A673 (cell line): Measurements from ENCODE around the gene HNRNPD. TPM values are rescaled to one million over a fixed set of nuclear protein-coding genes. Genes with fewer than 3 reads are reported as not detected.
"Not testable (repeated sequence)": the region's sequence is repeated elsewhere in the genome, so short reads cannot be mapped to it uniquely, and the experiment has no call there.

Source experiments
- BruUV-seq: library from RNA; stranded (reverse); fragments of 400-500 nt; replicated peaks from 2 replicates; lab custom pipeline; 2021; lab: Mats Ljungman, UMichigan
- CTCF ChIA-PET: fragments of 300-600 bp; sonication (Branson Sonifier 250); formaldehyde crosslinking; loops from one replicate; lab custom pipeline; 2022; ENCODE audit warnings: antibody characterized with exemption; lab: Charles Lee
- POLR2A ChIA-PET: fragments of 300-600 bp; sonication (Branson Sonifier 250); formaldehyde crosslinking; loops from one replicate; lab custom pipeline; 2022; ENCODE audit warnings: antibody characterized with exemption; ENCODE audit not compliant: low non-redundant PET; lab: Charles Lee
- DNase-seq: peaks from one replicate; pipeline ENCODE4 v3.0.0-alpha.2; 2015; ENCODE audit warnings: low spot score
- H3K27ac ChIP-seq: fragments of 200-600 bp; sonication (generic); 2 replicates; pipeline ENCODE4 v1.5.1; 2016; ENCODE audit warnings: mixed run types, low read depth, mild to moderate bottlenecking, mixed read lengths, antibody characterized with exemption, low read length; ENCODE audit not compliant: poor library complexity, severe bottlenecking
- H3K27me3 ChIP-seq: fragments of 200-600 bp; sonication (generic); replicated peaks from 2 replicates; pipeline ENCODE4 v1.6.1; 2017; ENCODE audit warnings: mixed run types, low read depth, mild to moderate bottlenecking, mixed read lengths, antibody characterized with exemption, low read length; ENCODE audit not compliant: insufficient read depth, poor library complexity
- H3K36me3 ChIP-seq: fragments of 200-600 bp; sonication (generic); 2 replicates; pipeline ENCODE4 v1.6.1; 2016; ENCODE audit warnings: mixed run types, mild to moderate bottlenecking, mixed read lengths, antibody characterized with exemption, low read length; ENCODE audit not compliant: insufficient read depth, poor library complexity, severe bottlenecking
- H3K4me1 ChIP-seq: fragments of 200-600 bp; sonication (generic); 2 replicates; pipeline ENCODE4 v1.6.1; 2017; ENCODE audit warnings: mixed run types, mild to moderate bottlenecking, mixed read lengths, antibody characterized with exemption, low read length; ENCODE audit not compliant: insufficient read depth, poor library complexity, severe bottlenecking
- H3K4me3 ChIP-seq: fragments of 200-600 bp; sonication (generic); 2 replicates; pipeline ENCODE4 v1.5.1; 2016; ENCODE audit warnings: low read depth, mixed run types, mild to moderate bottlenecking, mixed read lengths, low read length; ENCODE audit not compliant: poor library complexity, severe bottlenecking
- H3K9me3 ChIP-seq: fragments of 200-600 bp; sonication (generic); 2 replicates; pipeline ENCODE4 v1.6.1; 2016; ENCODE audit warnings: mixed run types, low read depth, mild to moderate bottlenecking, mixed read lengths, antibody characterized with exemption, low read length; ENCODE audit not compliant: poor library complexity, severe bottlenecking
- EZH2 ChIP-seq: fragments of 200-600 bp; sonication (generic); IDR thresholded peaks from 2 replicates; pipeline ENCODE4 v1.6.1; 2017; ENCODE audit warnings: borderline replicate concordance, low read depth, mild to moderate bottlenecking, mixed read lengths, antibody characterized with exemption, low read length; ENCODE audit not compliant: poor library complexity, severe bottlenecking
- intact Hi-C: fragments of 100-400 bp; cut with micrococcal nuclease; formaldehyde crosslinking; loops from one replicate; pipeline ENCODE4 v1.10.0; 2022; ENCODE audit not compliant: unreplicated experiment
- total RNA-seq: library from RNA; stranded (reverse); gene quantifications from 2 replicates; pipeline ENCODE4 v1.2.3, GENCODE V29; 2021
- TF ChIP-seq, protein P1 (sequence below): fragments of 300-800, 200-600 bp; sonication (generic); conservative IDR thresholded peaks from 2 replicates; pipeline ENCODE4 v1.5.1; 2017; ENCODE audit warnings: low read depth, mild to moderate bottlenecking, antibody characterized with exemption, low read length, moderate library complexity, mixed read lengths

HNRNPD gene
- total RNA-seq, 1 experiment from 2014 or later, result 316 TPM

DNA sequence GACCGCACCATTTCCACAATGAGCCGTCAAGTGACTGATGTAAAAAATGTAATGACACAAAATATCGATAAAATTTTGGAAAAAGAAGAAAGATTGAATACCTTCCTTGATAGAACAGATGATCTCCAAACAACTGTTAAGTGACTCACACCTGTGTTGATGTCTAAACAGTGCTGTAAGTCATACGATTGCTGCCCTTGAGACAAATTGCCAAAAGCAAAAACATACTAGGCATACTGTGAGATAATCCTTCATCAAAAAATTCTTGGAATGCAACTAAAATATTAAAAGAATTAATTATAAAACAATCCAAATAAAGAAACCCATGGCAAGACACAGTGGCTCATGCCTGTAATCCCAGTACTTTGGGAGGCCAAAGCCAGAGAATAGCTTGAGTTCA, 53.4 kb downstream of the HNRNPD start:
- POLR2A ChIA-PET, result no interaction called here
- H3K4me3 ChIP-seq, result no peak overlapping the region
- peaks cover 6% of the 10 kb centered on the region for H3K4me1 ChIP-seq
- TF ChIP-seq EZH2, result no peak
- TF ChIP-seq, protein P1, sequence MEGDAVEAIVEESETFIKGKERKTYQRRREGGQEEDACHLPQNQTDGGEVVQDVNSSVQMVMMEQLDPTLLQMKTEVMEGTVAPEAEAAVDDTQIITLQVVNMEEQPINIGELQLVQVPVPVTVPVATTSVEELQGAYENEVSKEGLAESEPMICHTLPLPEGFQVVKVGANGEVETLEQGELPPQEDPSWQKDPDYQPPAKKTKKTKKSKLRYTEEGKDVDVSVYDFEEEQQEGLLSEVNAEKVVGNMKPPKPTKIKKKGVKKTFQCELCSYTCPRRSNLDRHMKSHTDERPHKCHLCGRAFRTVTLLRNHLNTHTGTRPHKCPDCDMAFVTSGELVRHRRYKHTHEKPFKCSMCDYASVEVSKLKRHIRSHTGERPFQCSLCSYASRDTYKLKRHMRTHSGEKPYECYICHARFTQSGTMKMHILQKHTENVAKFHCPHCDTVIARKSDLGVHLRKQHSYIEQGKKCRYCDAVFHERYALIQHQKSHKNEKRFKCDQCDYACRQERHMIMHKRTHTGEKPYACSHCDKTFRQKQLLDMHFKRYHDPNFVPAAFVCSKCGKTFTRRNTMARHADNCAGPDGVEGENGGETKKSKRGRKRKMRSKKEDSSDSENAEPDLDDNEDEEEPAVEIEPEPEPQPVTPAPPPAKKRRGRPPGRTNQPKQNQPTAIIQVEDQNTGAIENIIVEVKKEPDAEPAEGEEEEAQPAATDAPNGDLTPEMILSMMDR, result no peak
- no peaks in the 10 kb centered on the region for H3K9me3 ChIP-seq
- intact Hi-C loops, result no loop called here
- no peaks in the 10 kb centered on the region for H3K27me3 ChIP-seq
- BruUV-seq, result no TSS peak
- CTCF ChIA-PET, result no interaction called here
- DNase-seq, result no peak
- no peak overlapping the region for H3K27ac ChIP-seq
- H3K36me3 ChIP-seq, result no peaks in the 10 kb centered on the region

DNA sequence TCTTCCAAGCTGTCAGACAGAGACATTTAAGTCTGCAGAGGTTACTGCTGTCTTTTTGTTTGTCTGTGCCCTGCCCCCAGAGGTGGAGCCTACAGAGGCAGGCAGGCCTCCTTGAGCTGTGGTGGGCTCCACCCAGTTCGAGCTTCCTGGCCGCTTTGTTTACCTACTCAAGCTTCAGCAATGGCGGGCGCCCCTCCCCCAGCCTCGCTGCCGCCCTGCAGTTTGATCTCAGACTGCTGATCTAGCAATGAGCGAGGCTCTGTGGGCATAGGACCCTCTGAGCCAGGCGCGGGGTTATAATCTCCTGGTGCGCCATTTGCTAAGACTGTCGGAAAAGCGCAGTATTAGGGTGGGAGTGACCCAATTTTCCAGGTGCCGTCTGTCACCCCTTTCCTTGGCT, 70.7 kb downstream of the HNRNPD start:
- intact Hi-C loops, H3K36me3 ChIP-seq, H3K4me3 ChIP-seq, DNase-seq, H3K4me1 ChIP-seq, POLR2A ChIA-PET, BruUV-seq, CTCF ChIA-PET, H3K27me3 ChIP-seq, H3K9me3 ChIP-seq, H3K27ac ChIP-seq: not testable (repeated sequence)

Other genes starting within 250 kb of the HNRNPD start
- gene HNRNPDL, start 56.5 kb upstream of the HNRNPD start, total RNA-seq, result 317 and 320 TPM in 2 replicates
- gene ENOPH1, start 56.6 kb upstream of the HNRNPD start, total RNA-seq, result 27.3 and 29.3 TPM in 2 replicates
- gene TMEM150C, start 188.0 kb upstream of the HNRNPD start, total RNA-seq, result 0.34 and 0.76 TPM in 2 replicates